ENCODE measurements around the gene GIT2.

Gene GIT2

DNA sequence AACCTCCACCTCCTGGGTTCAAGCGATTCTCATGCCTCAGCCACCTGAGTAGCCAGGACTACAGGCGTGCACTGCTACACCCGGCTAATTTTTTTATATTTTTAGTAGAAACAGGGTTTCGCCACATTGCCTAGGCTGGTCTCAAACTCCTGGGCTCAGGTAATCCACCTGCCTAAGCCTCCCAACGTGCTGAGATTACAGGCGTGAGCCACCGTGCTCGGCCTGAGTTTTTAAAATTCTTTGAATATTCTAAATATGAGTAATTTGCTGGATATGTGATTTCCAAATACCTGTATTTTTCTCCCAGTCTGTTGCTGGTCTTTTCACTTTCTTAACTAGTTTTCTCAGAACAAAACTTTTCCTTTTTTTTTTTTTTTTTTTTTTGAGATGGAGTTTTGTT, 27.4 kb downstream of the GIT2 start:
- DNase-seq (ENCODE audit: low spot score): no peak

DNA sequence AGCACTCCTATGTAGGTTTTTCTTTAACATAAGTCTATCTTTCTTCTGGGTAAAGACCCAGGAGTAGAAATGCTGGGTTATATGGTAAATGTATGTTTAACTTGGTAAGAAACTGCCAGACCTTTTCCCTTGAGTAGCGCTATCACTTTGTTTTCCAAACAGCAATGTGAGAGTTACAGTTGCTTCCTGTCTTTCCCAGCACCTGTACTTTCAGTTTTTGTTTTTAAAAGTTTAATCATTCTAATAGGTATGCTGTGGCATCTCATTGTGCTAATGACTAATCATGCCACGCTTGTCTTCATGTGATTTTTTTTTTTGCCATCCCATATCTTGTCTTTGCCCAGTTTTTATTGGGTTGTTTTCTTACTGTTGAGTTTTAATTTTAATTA, 28.1 kb downstream of the GIT2 start:
- no peak for DNase-seq (ENCODE audit: low spot score)

DNA sequence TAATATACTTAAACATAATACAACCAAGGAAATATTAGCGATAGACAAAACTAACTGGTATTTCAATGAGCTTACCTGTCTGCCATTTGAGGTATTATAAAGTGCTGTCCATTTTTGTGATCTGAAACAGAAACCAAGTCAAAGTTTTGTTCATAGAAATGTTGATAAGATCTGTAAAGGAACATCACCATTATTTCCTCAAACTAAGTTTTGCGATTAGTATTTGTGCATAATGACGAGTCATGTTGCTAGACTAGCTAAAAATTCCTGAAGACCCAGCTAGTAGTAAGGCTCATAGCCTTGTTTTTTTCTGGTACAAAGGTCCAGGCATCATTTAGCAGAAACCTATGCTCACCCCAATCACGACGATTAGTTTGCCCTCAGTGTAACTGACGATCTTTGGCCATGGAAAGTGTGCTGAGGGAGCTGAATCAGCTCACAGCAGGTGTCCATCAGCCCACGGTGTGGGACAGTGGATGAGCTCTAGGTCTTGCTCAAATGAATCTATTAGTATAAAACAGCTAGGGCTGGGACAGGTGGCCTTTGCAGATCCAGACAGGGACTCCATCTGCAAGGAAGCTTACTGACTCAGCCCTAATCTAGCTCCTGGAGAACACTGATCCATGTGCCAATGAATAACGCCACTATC, 28.7 kb downstream of the GIT2 start:
- no peak for DNase-seq (ENCODE audit: low spot score)

DNA sequence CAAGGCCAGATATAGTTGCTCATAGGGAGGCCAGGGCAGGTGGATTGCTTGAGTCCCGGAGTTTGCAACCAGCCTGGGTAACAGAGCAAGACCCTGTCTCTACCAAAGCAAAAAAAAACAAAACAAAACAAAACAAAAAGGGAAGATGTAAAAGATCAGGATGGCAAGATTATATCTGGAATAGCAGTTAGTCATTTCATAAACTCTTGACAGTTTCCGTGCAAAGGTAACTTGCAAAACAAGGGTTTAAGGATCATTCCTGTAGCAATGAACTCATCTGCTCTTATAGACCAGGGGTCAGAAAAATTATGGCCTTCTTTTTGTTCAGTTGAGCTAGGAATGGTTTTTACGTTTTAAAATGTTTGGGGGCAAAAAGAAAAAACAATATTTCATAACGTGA, 29.6 kb downstream of the GIT2 start:
- no peak for DNase-seq (ENCODE audit: low spot score)

DNA sequence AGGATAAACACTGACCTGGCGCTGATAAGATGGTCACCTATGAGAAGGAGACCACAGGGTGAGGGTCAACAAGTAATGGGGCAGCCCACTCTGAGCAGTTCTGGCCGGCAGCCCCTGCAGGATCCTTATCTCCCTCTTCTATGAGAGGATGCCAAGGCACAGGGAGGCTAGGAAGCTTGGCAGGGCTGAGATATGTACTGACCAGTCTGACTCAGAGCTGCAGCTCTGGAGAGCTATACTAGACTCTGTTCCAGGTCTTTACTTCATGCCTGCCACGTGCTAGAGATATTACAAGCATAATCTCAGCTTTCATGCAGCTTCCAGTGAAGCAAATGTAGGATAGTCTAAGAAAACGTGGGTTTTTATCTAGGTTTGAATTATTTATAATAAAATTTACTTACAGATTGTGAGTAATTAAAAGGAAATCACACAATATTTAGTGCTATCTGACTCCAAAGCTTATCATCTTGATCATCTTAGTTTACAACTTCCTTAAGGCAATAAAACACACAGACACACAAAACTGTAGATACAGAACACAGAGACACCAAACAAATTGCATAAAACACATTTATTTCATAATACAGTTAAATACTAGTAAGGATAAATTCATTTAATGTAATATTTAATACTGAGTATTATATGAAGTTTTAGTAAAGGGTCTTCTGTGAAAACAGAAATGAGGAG, 32.3 kb downstream of the GIT2 start:
- no peak for DNase-seq (ENCODE audit: low spot score)

DNA sequence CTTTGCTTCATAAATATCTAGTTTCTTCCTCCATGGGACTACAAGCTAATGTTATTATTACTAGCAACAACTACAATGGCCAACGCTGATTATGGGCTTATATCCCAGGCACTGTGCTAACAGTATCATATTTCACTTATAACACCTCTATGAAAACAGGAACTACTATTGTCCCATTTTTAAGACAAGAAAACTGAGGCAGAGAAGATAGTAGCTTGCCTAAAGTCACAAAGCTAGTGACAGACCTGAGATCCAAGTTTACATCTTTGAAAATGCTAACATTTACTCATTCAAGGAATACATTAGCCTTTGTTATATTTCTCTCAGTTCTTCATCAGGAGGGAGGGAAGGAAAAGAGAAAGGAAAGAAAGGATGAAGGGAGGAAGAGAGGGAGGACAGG, 32.8 kb downstream of the GIT2 start:
- no peak for DNase-seq (ENCODE audit: low spot score)

DNA sequence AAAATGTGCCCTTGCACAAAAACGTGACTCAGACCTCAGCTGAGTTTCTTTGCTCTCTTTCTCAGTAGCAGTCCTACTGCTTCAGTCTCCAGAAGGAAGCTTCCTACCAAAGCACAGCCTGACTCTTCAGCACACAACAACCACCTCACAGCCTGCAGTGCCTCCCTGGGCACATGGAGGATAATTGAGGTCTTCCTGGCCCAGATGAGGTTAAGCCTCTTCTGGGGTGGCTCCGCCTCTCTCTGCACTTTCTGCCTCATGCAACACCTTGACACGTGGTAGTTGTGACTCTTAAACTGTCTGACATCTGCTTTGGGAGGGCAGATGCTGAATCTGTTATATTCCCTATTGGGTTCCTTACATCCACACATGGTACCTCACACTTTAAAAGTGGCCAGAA, 33.8 kb downstream of the GIT2 start:
- DNase-seq (ENCODE audit: low spot score): no peak

DNA sequence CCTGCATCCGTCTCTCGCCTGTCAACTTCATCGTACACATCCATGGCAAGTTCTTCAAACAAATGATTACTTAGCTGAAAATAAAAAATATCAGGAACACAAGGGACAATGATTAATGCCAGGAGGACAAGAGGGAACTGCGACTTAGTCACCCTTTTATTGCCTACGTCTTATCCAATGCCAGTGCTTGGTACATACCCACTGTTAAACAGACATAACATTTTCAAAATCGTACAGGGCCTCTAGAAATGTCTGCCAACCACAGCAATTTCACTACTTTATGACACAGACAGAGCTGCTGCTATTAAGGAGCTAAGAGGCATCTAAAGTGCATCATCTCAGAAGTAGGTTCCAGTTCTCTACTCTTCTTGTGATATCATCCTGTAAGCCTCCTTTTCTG, 34.6 kb downstream of the GIT2 start:
- DNase-seq (ENCODE audit: low spot score): no peak

DNA sequence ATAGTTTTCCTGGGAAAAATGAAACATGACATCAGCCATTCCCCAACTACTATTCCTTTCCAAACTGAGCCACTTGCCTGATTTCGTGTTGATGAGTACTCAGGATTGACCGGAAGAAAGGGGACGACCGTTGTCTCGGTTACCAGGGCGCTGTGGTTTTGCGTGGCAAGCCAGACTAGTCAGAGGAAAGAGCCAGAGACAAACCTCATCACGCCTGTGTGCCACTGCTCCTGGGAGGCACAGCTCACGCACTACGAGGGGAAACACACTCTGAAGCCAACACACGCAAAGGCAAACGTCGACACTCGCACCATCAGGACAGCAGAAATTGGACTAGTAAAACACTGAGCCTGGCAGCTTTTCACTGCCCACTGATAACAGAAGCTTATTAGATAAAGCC, 35.0 kb downstream of the GIT2 start:
- DNase-seq (ENCODE audit: low spot score): no peak

DNA sequence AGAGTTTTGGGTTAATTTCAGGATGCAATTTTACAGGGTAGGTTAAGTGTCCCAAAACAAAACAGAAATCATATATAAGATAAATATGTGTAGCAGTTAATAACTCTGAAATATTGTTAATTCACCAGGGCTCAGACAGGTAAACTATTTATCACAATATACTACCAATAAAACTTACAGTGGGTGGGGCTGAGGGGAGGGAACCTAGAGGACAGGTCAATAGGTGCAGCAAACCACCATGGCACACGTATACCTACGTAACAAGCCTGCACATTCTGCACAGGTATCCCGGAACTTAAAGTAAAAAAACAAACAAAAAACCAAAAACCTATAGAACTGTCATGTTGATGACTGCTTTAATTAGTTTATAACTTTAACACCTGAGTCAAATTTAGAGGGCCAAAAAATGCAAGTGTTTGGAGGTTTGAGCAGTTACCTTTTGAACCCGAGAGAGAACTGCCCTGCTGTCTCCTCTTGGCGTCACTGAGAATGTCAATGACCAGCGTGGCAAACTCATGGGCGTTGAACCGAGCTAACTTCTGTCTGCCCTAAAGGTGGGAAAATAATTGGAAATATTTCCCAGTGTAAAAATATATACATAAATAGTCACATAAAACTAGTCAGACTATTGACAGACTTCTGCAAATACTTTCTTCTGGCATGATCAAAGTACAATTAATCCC, 36.6 kb downstream of the GIT2 start:
- DNase-seq (ENCODE audit: low spot score): no peak

DNA sequence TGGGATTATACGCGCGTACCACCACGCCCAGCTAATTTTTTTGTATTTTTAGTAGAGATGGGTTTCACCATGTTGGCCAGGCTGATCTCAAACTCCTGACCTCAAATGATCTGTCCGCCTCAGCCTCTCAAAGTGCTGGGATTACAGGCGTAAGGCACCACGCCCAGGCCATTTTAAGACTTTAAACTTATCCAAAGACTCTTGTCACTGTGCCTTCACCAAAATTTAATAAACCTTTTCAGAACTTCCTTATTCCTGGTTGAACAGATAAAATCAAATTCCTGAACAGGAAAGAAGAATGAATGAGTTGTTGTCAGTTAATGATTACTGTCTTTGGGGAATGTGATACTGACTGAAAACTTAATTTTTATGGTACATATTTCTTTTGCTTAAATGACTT, 37.8 kb downstream of the GIT2 start:
- DNase-seq (ENCODE audit: low spot score): no peak

DNA sequence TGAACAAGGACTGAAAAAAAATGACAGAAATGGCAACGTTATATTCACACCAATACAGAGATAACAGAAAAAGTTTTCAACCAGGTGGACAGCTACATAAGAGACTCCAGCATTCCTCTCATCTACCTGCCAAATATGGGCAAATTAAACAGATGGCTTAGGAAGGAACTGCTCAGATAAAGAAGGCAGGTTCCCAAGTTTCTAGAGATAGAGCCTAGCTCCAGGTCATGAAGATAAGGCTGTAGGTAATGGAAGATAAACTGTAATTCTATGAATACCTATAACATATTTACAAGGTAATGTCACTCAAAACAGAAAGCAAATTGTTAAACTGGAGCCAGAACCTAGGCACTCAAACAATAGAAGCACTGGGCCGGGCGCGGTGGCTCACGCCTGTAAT, 42.5 kb downstream of the GIT2 start:
- no peak for DNase-seq (ENCODE audit: low spot score)

DNA sequence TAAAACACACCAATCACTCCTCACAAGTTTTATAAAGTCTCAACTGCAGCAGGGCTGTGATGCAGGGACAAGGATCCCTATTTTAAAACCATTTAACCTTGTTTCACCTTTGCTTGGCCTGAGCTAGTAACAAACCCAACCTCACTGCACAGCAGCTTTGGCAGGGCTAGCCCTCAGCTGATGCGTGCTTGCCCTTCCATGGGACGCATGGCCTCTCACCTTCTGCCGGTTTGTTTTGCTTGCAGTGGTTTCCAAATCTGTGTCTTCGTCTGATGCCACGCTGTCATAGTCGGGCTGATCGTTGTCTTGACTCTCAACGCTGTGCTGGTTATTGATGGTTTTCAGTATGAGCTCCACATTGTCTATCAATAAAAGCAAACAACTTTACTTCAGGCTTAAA, 43.3 kb downstream of the GIT2 start:
- DNase-seq (ENCODE audit: low spot score): no peak

DNA sequence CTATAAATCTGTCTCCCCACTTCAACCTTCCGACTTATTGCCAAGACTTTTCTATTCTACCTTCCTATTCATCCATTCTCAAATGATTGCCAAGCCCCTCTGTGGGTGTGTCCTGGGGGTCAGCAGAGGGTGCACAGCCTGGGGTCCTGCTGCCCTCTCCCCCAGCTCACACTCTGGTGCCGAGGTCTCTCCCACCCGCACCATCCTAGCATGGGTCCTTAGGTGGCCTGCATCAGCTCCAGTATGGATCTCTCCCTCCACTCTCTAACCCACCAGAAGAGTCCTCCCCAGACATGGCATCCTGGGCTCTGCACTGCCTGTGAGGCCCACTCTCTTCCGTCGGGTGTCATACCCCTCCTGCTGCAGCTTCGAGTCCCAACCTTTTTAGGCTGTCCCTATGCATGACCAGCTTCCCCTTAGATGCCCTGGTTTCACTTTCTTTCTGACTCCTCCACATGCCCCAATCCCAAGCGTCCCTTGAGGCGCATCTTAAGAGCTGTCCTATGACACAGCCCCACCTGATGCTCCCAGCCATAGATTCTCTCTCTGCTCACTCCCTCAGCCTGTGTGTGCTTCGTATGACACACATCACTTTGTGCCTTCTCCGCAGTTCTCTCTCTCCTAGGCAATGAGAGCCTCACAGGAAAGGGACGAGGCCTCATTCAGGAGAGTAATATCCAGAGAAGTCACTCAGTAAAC, 43.9 kb downstream of the GIT2 start:
- no peak for DNase-seq (ENCODE audit: low spot score)

DNA sequence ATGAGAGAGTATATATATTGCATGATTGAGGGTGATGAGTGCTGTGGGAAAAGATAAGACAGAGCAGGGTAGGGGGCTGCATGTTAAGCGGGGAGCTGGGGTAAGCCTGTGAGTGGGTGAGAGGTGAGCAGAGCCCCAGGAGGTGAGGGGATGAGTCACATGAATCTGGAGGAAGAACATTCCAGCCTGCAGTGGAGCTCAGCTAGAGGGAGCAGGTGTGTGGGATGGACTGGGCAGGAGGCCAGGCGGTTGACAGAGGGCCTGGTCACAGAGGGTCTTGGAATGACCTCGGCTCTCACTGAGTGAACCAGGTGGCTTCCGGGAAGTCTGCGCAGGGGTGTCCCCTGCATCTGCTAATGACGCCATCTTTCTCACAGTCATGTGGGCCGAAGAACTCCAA, 44.4 kb downstream of the GIT2 start:
- no peak for DNase-seq (ENCODE audit: low spot score)

DNA sequence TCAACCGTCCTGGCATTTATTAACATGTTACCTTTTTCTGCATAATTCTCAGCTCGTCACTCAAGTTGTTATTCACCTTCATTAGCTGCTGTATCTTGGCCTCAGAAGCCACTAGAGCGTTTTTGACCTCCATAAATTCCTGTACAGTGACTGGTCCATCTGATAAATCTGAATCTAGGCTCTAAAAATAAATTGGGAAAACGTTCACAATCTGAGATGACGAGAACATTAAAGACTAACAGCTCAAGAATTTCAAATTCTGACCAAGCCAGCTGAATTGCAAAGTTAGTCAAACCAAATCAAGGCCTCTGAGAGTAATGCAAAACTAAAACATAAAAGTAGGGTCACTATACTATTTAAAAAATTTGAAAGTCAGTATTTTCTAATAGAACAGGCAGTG, 45.0 kb downstream of the GIT2 start:
- DNase-seq (ENCODE audit: low spot score): no peak

DNA sequence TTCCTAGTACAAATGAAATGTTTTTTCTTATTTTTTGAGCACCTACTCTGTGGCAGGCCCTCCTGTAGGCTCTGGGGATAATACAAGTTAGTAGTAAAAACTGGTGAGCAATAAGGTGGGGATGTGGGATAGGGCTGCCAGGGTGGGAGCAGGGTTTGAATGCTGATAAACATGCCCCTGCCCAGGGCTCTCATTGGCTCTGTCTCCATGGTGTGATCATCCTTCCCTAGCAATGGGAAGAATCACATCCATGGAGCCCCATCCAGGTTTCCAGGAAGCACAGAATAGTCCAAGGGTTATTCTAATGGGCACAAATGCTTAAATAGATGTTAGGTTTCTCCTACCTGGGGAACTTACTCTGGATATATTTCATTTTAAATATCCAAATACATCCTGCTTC, 45.5 kb downstream of the GIT2 start:
- DNase-seq (ENCODE audit: low spot score): no peak

DNA sequence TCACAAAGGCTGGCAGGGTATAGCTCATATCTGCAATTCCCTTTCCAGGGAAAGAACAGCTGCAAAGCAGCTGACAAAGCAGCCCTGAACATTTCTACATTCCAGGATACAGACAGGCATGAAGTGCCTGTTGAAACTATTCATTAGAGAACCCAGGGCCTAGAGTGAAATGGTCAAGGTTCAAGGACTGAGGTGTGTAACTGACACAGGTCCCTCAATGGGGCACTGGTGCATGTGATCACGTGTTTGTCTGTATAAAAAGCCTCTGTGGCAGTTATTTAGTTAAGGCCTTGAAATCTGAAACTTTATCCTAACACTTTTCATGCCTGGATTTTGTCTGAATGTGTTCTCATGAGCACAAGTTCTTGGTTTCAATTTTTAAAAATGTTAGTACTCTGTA, 47.1 kb downstream of the GIT2 start:
- no peak for DNase-seq (ENCODE audit: low spot score)

DNA sequence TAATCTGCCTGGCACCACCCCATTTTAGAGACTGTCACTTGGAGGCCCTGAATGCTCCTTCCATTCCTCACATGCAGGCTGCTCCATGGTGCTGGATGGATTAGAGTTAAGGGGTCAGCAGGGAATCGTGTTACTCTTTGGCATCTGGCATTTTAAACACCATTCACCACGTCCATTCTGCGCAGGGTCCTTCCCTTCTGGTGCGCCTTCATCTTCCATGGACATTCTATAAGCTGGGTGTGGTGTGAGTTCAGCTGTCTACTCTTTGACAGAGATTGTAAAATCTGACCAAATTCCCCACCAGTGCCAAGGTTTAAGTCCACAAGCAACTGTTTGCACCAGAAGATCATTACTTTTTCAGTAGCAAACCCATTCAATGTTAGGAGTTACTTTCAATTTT, 47.8 kb downstream of the GIT2 start:
- DNase-seq (ENCODE audit: low spot score): no peak

DNA sequence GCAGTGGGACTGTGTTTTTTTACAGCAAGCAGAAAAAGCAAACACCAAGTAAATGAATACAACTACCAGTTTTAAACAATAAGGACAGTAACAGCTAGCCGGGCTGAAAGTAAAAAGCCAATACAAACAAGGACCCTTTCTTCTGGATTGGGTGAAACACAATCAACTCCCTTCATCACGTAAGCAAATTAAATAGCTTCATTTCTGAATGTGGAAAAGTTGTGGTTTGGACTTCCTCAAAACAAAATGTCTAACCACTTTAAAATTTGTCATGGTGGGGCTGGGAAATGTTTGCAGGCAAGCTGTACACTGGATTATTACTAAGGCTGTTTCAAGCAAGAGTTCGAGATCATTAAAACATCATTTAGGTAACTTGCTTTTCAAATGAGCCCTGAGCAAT, 48.6 kb downstream of the GIT2 start:
- DNase-seq (ENCODE audit: low spot score): no peak

DNA sequence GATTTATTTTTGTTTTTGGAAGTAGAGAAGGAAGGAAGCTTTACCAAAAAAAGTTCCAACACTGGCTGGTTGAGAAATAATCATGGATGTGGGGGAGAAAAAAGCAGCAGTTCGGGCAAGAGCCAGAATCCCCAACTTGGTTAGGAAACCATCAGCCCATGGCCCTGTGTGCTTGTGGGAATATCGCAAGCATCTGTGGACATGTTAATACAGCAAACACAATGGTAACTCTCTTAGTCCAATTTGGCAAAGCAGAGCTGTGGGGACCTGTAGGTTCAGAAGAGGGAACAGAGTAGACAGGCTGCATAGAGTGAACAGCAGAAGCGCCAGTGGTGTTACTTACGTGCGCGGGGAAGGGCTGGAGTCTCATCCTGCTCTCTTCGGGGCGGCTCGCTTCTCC, 49.3 kb downstream of the GIT2 start:
- no peak for DNase-seq (ENCODE audit: low spot score)

DNA sequence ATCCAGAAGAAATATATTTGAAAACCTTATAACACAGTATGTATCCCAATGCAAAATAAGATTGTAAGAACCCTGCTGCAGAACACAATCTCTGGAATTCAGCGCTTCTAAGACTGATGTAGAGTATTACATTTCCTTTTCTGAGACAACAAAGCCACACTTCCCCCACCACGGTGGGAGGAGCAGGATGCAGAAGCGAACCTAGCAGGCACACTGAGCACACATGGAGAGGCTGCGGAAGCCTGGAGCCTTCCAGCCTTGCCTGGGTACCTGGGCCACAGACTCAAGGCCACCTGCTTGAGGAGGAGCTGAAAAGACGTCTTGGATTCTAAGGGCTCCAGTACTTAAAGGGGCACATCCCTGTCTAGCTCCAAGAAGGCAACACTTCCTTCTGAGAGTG, 49.7 kb downstream of the GIT2 start:
- DNase-seq (ENCODE audit: low spot score): peak; percentile 70
